HG03095 (cell line): ENCODE data around the gene SULT1A3.
"Not testable (repeated sequence)": the region's sequence is repeated elsewhere in the genome, so short reads cannot be mapped to it uniquely, and the experiment has no call there.

Source experiments
- ATAC-seq: cut with Tn5 transposase; IDR thresholded peaks from one replicate; pipeline ENCODE4 v1.9.1; 2021; ENCODE audit warnings: moderate library complexity; ENCODE audit not compliant: unreplicated experiment

The SULT1A3 gene

GRCh38 chr16:30186782-30187555, 12.1 kb upstream of the SULT1A3 start:
- ATAC-seq, result no peak

- ATAC-seq, result no peak
Observed at GRCh38 chr16:30187556-30187865, 11.5 kb upstream of the SULT1A3 start.

GRCh38 chr16:30187971-30188561, 11.0 kb upstream of the SULT1A3 start:
- ATAC-seq, result no peak

GRCh38 chr16:30191158-30191557, 7.9 kb upstream of the SULT1A3 start:
- not testable (repeated sequence) for ATAC-seq

GRCh38 chr16:30193098-30193497, 6.0 kb upstream of the SULT1A3 start:
- ATAC-seq, result peak; percentile 5

GRCh38 chr16:30193615-30194014, 5.4 kb upstream of the SULT1A3 start, which contains the start of the genes BOLA2B and SLX1A:
Gene BOLA2B (minus strand): TSS chr16:30193666. CDS start chr16:30193595, 71 bp downstream.
Gene SLX1A (plus strand): TSS chr16:30193875. CDS start chr16:30194085, 210 bp downstream.
- peak; percentile 81 for ATAC-seq

- ATAC-seq, result peak; percentile 53
Observed at GRCh38 chr16:30194172-30194925, 4.7 kb upstream of the SULT1A3 start.

- ATAC-seq, result not testable (repeated sequence)
Observed at GRCh38 chr16:30197001-30197400, 2.1 kb upstream of the SULT1A3 start.

GRCh38 chr16:30199608-30200343, 721 bp downstream of the SULT1A3 start:
- ATAC-seq, result not testable (repeated sequence)

GRCh38 chr16:30205541-30206236, 6.6 kb downstream of the SULT1A3 start:
- not testable (repeated sequence) for ATAC-seq

GRCh38 chr16:30206252-30206651, 7.2 kb downstream of the SULT1A3 start:
- ATAC-seq, result not testable (repeated sequence)

- not testable (repeated sequence) for ATAC-seq
Observed at GRCh38 chr16:30207063-30207704, 8.1 kb downstream of the SULT1A3 start.

GRCh38 chr16:30209032-30209431, 10.0 kb downstream of the SULT1A3 start:
- ATAC-seq, result not testable (repeated sequence)

GRCh38 chr16:30211414-30211813, 12.4 kb downstream of the SULT1A3 start:
- ATAC-seq, result not testable (repeated sequence)

GRCh38 chr16:30217082-30217481, 18.0 kb downstream of the SULT1A3 start:
- ATAC-seq, result not testable (repeated sequence)

GRCh38 chr16:30248379-30248778, 49.3 kb downstream of the SULT1A3 start, which contains the start of gene NPIPB13:
Gene NPIPB13 (minus strand): TSS chr16:30248479. CDS start chr16:30245573, 2,906 bp downstream.
- ATAC-seq, result not testable (repeated sequence)
